Activated T-cell treated with anti-CD3 and anti-CD28 coated beads, Interleukin-2, amount 50 U/mL, for 1 hour (primary cell): Measurements from ENCODE around the gene GDAP1L1.
"Not testable (repeated sequence)": the region's sequence is repeated elsewhere in the genome, so short reads cannot be mapped to it uniquely, and the experiment has no call there.

ENCODE experiments used
- DNase-seq: peaks from one replicate; pipeline ENCODE4 v3.0.0-alpha.2; 2020

GDAP1L1 gene

GRCh38 chr20:44221368-44221954, 25.6 kb upstream of the GDAP1L1 start:
- DNase-seq: no peak

- DNase-seq: no peak
Observed at GRCh38 chr20:44222027-44222426, 25.1 kb upstream of the GDAP1L1 start.

- DNase-seq: no peak
Observed at GRCh38 chr20:44222633-44223368, 24.3 kb upstream of the GDAP1L1 start.

- no peak for DNase-seq
Observed at GRCh38 chr20:44223721-44224120, 23.4 kb upstream of the GDAP1L1 start.

GRCh38 chr20:44224637-44225036, 22.5 kb upstream of the GDAP1L1 start:
- DNase-seq: no peak

GRCh38 chr20:44228465-44229258, 18.4 kb upstream of the GDAP1L1 start:
- DNase-seq: no peak

GRCh38 chr20:44231193-44231592, 15.9 kb upstream of the GDAP1L1 start:
- DNase-seq: no peak

GRCh38 chr20:44231713-44232468, 15.2 kb upstream of the GDAP1L1 start:
- DNase-seq: no peak

- DNase-seq: not testable (repeated sequence)
Observed at GRCh38 chr20:44232469-44232856, 14.6 kb upstream of the GDAP1L1 start.

- DNase-seq: no peak
Observed at GRCh38 chr20:44233436-44234016, 13.6 kb upstream of the GDAP1L1 start.

- no peak for DNase-seq
Observed at GRCh38 chr20:44234566-44235317, 12.4 kb upstream of the GDAP1L1 start.

GRCh38 chr20:44235702-44236101, 11.4 kb upstream of the GDAP1L1 start:
- no peak for DNase-seq

GRCh38 chr20:44236840-44237239, 10.3 kb upstream of the GDAP1L1 start:
- DNase-seq: not testable (repeated sequence)

- DNase-seq: no peak
Observed at GRCh38 chr20:44241796-44242195, 5.3 kb upstream of the GDAP1L1 start.

GRCh38 chr20:44245977-44246376, 1.1 kb upstream of the GDAP1L1 start:
- no peak for DNase-seq

- peak; percentile 31 for DNase-seq
Observed at GRCh38 chr20:44247586-44248409, 690 bp downstream of the GDAP1L1 start.

- no peak for DNase-seq
Observed at GRCh38 chr20:44248410-44248759, 1.3 kb downstream of the GDAP1L1 start.

GRCh38 chr20:44251284-44251683, 4.2 kb downstream of the GDAP1L1 start:
- no peak for DNase-seq

GRCh38 chr20:44253528-44253927, 6.4 kb downstream of the GDAP1L1 start:
- DNase-seq: no peak

- DNase-seq: no peak
Observed at GRCh38 chr20:44254073-44254472, 7.0 kb downstream of the GDAP1L1 start.

- no peak for DNase-seq
Observed at GRCh38 chr20:44255942-44256341, 8.8 kb downstream of the GDAP1L1 start.
